ENCODE data around the gene GGT7.

GGT7 gene

DNA sequence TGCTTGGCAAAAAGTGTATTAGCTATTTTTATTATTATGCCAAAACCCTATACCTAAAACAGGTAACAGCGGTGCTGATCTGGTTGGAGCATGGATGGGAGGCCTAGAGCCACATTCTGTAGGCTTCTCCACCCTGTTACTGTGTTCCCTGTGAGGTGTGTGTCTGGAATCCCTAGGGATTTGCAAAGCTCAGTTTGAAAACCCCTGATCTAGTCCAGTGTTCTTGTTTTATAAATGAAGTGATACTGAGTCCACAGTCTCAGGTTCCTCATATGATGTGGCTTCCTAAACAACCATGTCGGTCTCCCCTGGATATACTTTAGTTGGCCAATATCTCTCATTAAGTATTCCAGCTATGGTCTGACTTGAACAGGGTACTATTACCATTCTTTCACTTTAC, 20.0 kb upstream of the GGT7 start:
- no peak for DNase-seq
- TF ChIP-seq, protein P1, sequence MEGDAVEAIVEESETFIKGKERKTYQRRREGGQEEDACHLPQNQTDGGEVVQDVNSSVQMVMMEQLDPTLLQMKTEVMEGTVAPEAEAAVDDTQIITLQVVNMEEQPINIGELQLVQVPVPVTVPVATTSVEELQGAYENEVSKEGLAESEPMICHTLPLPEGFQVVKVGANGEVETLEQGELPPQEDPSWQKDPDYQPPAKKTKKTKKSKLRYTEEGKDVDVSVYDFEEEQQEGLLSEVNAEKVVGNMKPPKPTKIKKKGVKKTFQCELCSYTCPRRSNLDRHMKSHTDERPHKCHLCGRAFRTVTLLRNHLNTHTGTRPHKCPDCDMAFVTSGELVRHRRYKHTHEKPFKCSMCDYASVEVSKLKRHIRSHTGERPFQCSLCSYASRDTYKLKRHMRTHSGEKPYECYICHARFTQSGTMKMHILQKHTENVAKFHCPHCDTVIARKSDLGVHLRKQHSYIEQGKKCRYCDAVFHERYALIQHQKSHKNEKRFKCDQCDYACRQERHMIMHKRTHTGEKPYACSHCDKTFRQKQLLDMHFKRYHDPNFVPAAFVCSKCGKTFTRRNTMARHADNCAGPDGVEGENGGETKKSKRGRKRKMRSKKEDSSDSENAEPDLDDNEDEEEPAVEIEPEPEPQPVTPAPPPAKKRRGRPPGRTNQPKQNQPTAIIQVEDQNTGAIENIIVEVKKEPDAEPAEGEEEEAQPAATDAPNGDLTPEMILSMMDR (IDR thresholded peaks at IDR 0.05; ENCODE audit: low read depth, low read length) = no peak
- H3K9me3 ChIP-seq = no peaks in the 10 kb centered on the region

DNA sequence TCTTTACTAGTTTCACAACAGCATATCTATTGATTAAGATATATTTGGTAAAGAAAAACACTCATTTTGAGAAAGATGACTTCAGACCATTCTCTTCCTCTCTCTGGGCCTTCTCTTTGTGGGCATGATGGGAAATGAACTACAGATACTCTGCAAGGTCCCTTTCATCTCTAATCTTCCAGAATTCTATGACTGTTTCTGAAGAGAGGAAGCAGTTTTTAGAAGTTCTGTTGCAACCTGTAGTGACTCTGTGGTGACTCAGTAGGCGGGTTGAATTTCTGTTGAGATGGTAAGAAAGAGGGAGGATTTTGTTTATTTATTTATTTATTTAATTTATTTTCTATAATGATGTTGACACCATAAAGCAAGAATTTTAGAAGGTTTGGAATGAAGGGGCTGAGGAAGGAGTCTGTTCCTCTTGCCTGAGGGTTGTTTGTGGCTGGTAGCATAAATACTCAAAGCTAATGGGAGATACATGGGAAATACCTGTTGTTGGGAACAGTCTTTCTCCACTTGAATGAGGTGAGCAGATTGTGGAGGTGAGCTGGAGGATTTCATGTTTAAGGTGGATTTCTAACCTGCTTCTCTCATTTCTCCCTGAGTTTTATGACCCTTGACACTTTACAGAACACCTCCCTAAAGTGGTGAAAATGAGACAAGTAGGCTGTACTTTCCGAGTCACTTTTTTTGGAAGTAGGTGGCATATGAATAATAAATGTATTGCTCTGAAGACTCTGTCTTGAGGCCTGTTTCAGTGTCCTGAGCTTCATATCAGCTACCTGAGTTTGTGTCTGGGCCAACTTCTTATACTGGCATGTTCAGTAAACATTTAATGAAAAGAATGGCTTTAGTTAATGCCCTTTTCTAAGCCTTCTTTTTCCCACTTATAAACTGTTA, 18.8 kb upstream of the GGT7 start:
- Histone ChIP-seq H3K9me3 (no peaks in the 10 kb centered on the region), H3K4me3 (ENCODE audit: low read depth, low read length) (no peak overlapping the region), H3K36me3 (no peaks in the 10 kb centered on the region), H3K27me3 (no peaks in the 10 kb centered on the region), H3K4me1 (no peaks in the 10 kb centered on the region)
- TF ChIP-seq, protein P1 (IDR thresholded peaks at IDR 0.05; ENCODE audit: low read depth, low read length) = no peak
- DNase-seq = no peak

More for the DNA sequence above, 20.0 kb upstream of the GGT7 start:
- no peak overlapping the region for H3K4me3 ChIP-seq (ENCODE audit: low read depth, low read length)
- no peaks in the 10 kb centered on the region for H3K4me1 ChIP-seq
- no peaks in the 10 kb centered on the region for H3K36me3 ChIP-seq
- no peaks in the 10 kb centered on the region for H3K27me3 ChIP-seq

DNA sequence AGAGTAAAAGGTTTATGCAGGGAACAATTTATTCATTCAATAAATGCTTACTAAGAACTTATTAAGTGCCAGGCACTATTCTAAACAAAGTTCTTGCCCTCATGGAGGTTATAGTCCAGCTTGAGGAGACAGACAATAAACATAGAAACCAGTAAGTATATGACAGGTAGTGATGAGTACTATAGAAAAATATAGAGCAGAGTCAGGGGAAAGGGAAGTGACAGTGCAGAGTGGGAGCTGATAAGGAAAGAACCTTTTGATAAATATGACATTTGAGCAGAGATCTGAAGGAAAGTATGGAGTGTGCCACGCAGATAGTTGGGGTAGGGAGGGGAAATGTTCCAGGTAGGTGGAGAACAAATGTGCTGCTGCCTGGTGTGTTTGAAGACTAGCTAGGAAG, 15.8 kb upstream of the GGT7 start:
- Histone ChIP-seq H3K36me3 (no peaks in the 10 kb centered on the region), H3K9me3 (no peaks in the 10 kb centered on the region), H3K4me3 (ENCODE audit: low read depth, low read length) (no peak overlapping the region), H3K27me3 (no peaks in the 10 kb centered on the region), H3K4me1 (no peaks in the 10 kb centered on the region)
- TF ChIP-seq, protein P1 (IDR thresholded peaks at IDR 0.05; ENCODE audit: low read depth, low read length) = no peak
- no peak for DNase-seq

DNA sequence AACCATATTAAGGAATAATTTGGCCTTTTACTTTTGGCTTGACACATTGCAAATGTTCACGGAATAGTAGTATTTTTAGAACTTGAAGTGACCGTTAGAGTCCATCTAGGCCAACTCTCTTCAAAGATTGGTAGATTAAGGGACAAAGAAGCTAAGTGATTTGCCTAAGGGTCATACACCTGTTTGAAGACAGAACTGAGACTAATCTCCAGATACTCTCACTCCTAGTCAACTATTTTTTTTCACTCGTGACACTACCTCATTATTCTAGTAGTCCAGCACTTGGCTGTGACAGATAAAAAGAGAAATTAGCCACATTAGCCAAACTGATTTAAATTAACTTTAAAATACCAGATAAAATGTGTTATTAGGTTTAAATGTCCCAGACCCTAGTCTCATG, 14.4 kb upstream of the GGT7 start:
- Histone ChIP-seq H3K4me3 (ENCODE audit: low read depth, low read length) (no peak overlapping the region), H3K36me3 (no peaks in the 10 kb centered on the region), H3K9me3 (no peaks in the 10 kb centered on the region), H3K4me1 (no peaks in the 10 kb centered on the region), H3K27me3 (no peaks in the 10 kb centered on the region)
- no peak for DNase-seq
- TF ChIP-seq, protein P1 (IDR thresholded peaks at IDR 0.05; ENCODE audit: low read depth, low read length) = no peak

DNA sequence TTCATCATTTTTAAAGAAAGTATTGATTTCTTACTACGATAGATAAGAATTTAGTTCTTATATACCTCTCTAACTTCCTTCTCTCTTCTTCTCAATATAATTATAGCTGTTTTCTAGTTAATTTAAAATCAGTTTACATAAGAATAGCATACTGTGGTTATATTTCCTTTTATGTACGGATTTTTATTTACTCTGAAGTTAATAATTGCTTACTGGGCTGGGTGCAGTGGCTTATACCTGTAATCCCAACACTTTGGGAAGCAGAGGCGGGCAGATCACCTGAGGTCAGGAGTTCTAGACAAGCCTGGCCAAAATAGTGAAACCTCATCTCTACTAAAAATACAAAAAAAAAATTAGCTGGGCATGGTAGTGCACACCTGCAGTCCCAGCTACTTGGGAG, 13.5 kb upstream of the GGT7 start:
- Histone ChIP-seq H3K27me3 (no peaks in the 10 kb centered on the region), H3K4me3 (ENCODE audit: low read depth, low read length) (no peak overlapping the region), H3K9me3 (no peaks in the 10 kb centered on the region), H3K36me3 (no peaks in the 10 kb centered on the region), H3K4me1 (no peaks in the 10 kb centered on the region)
- no peak for DNase-seq
- TF ChIP-seq, protein P1 (IDR thresholded peaks at IDR 0.05; ENCODE audit: low read depth, low read length) = no peak

DNA sequence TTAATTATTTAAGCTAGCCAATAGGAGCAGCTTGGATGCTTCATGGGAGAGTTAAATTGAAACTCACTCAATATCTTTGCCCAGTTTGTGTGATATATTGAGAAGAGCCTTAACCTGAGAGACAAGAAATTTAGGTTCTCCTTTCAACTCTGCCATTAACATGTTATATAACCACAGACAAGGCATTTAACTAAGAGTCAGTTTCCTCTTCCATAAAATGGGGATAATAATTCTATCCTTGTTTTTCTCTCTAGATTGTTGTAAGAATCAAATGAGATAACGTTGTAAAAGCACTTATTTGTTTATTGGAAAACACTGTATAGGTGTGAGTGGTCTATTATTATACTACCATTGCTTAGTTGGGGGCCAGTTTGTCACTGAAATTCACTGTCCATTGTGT, 11.6 kb upstream of the GGT7 start:
- Histone ChIP-seq H3K4me3 (ENCODE audit: low read depth, low read length) (no peak overlapping the region), H3K36me3 (no peaks in the 10 kb centered on the region), H3K4me1 (no peaks in the 10 kb centered on the region; the same call in 1 of the 2 replicates), H3K27me3 (no peaks in the 10 kb centered on the region), H3K9me3 (no peaks in the 10 kb centered on the region)
- DNase-seq = no peak
- TF ChIP-seq, protein P1 (IDR thresholded peaks at IDR 0.05; ENCODE audit: low read depth, low read length) = no peak
